DOHH2 (cell line): ENCODE results near the gene MKRN2.

Experiments
- CTCF ChIP-seq: fragments of 200-600 bp; sonication (generic); IDR thresholded peaks from one replicate; pipeline ENCODE4 v1.5.1; 2014; ENCODE audit warnings: antibody characterized with exemption, mild to moderate bottlenecking, low read depth, low read length; ENCODE audit not compliant: poor library complexity, severe bottlenecking
- EZH2phosphoT487 ChIP-seq: fragments of 200-600 bp; sonication (generic); IDR thresholded peaks from 2 replicates; pipeline ENCODE4 v1.6.1; 2017; ENCODE audit warnings: borderline replicate concordance, mild to moderate bottlenecking, antibody characterized with exemption, low read length, moderate library complexity, mixed read lengths

DNA sequence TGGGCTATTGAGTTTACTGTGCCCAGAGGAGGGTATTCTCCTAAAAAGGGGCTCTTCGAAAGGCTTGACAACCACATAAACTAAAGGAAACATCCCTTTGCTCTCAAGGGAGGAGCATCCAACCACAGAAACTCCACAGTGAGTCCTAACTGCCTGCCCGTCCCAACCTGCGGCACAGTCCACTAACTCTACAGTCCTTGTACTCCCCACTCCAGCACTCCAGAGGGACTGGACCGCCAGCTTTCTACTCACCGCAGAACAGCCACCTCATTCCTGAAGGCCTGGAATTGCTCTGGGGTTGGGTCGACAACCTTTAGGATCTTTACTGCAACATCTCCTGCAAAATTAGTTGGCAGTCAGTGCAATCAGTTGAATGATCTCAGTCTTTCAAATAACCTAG lies 34.6 kb downstream of the MKRN2 start:
- TF ChIP-seq CTCF (no peak), EZH2phosphoT487 (no peak)
